AG09319 (cell line): ENCODE data around the gene CRIP3.

Source experiments
- DNase-seq: peaks from one replicate; pipeline ENCODE4 v3.0.0-alpha.2; 2010; ENCODE audit warnings: low read depth; ENCODE audit errors: extremely low read depth
- TF ChIP-seq, protein P1 (sequence below): IDR thresholded peaks from 2 replicates; pipeline ENCODE4 v1.5.1; 2011; ENCODE audit warnings: low read depth, mild to moderate bottlenecking, inconsistent platforms, low read length, moderate library complexity

Gene CRIP3

DNA sequence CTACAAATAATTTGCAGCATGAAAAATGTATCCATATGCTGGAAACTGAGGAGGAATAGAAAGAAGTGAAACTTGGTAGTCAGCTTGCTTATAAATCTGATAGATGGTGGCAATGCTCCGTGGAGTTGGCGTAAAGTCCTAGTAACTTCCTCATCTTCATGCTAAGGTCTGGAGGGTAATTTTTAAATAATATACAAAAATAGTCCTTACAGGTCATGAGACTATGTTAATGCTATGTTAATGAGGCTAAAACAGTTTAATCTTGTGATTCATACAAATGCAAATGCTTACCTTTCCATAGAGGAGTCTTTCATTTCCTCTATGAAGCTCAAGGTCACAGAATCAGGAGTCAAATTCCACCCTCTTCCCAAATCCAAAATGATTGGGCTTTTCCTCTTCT lies 9.4 kb upstream of the CRIP3 start:
- TF ChIP-seq, protein P1, sequence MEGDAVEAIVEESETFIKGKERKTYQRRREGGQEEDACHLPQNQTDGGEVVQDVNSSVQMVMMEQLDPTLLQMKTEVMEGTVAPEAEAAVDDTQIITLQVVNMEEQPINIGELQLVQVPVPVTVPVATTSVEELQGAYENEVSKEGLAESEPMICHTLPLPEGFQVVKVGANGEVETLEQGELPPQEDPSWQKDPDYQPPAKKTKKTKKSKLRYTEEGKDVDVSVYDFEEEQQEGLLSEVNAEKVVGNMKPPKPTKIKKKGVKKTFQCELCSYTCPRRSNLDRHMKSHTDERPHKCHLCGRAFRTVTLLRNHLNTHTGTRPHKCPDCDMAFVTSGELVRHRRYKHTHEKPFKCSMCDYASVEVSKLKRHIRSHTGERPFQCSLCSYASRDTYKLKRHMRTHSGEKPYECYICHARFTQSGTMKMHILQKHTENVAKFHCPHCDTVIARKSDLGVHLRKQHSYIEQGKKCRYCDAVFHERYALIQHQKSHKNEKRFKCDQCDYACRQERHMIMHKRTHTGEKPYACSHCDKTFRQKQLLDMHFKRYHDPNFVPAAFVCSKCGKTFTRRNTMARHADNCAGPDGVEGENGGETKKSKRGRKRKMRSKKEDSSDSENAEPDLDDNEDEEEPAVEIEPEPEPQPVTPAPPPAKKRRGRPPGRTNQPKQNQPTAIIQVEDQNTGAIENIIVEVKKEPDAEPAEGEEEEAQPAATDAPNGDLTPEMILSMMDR: no peak
- no peak for DNase-seq

DNA sequence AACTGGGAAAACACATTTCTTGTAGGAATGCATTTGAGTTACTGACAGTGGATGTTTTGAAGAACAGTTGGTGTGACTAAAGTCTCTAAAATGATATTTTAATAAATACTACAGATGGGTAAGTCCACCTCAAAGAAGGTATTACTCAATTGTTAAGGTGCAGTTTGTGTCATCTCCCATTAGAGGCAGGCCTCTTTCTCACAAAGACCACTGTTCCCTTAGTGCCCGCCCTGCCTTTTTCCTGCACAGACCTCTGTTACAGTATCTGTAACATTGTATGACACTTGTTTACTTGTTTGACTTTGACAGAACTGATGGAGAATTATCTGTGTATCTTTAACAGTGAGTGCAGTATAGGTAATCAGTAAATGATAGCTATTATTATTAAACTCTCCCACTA lies 5.2 kb upstream of the CRIP3 start:
- DNase-seq: no peak
- TF ChIP-seq, protein P1: no peak

DNA sequence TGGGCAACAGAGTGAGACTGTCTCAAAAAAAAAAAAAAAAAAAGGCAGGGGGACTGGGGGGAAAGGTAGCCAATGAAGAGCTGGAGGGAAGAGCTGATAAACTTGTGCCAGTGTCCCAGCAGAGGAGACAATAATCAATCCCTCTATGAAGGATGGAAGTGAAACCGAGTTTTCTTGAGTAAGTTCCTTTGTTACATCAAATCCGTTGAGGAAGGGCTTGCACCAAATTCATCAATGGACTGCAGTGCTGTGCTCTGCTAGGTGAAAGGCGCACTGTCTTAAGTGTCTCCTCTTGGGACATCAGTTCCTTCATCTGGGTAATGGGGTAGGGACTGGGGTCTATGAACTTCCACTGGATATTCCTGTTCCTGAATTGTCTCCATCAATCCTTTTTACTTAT lies 3.0 kb upstream of the CRIP3 start:
- TF ChIP-seq, protein P1: no peak
- DNase-seq: no peak

DNA sequence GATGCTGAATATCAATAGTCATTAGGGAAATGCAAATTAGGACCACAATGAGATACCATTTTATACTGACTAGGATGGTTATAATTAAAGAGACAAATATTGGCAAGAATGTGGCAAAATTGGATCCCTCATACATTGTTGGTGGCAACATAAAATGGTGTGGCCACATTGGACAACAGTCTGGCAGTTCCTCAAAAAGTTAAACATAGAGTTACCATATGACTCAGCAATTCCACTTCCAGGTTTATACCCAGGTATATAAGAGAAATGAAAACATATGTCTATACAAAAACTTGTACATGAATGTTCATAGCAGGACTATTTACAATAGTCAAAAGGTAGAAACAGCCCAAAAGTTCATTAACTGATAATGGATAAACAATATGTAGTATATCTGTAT lies 2.0 kb upstream of the CRIP3 start:
- TF ChIP-seq, protein P1: no peak
- no peak for DNase-seq

DNA sequence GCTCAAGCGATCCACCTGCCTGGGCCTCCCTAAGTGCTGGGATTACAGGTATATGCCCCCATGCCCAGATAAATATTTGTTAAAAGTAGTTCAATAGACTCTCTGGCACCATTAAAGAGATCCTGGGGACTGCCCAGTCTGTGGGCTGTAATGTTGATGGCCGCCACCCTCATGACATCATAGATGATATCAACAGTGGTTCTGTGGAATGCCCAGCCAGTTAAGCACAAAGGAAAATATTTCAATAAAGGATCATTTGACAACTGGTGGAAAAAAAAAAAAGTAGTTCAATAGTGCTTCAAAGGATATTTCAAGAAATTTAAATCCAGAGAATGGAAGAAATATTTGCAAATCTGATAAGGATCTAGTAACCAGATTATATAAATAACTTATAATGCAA lies 1.5 kb upstream of the CRIP3 start:
- TF ChIP-seq, protein P1: no peak
- DNase-seq: no peak

DNA sequence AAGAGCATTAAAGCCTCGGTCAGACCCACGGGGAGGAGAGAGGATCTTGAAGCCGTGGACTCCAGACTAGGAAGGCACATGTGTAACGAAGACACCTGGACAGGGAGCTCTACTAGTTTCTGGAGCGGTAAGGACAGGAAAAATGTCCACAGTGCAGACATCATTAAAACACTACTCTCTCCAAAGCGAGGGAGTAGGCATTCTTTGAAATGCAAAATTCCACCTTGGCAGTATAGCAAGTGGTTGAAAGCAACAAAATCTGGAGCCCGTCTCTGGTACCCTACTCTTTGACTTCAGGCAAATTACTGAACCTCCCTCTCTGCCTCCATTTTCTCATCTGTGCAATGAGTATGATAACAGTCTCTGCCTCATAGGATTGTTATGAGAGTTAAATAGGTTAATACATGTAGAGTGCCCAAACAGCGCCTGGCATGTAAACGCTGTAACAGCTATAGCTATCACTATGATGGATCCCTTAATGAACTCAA lies 408 bp upstream of the CRIP3 start:
- TF ChIP-seq, protein P1: no peak
- DNase-seq: no peak

DNA sequence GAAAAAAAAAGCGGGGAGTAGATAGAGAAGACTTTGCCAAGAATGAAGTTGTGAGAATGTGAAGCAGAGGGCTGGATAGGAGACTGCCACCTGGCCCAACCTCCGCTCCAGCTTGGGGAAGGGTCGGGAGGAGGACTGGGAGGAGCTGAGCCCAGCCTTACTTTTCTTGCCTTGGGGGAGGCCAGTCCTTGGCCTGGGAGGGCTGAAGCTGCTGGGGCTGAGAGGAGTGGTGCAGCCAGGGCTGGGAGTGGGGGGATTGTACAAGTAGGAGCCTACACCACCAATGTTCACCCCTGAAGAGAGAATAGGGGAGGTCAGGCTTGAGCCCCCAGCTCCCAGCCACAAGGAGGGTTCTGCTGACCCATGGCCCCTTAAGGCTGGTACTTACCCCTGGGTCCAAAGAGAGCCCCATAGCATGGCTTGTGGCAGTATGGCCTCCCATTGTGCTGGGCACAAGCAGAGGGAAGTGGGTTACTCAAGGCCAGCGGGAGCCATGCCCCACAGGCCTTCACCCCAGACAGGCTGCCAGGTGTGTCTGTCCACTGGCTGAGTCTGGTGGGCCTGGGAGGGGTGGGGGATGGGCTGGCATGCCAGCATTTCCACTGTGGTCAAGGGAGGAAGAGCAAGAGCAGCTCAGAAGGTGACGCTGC lies 1.1 kb downstream of the CRIP3 start:
- TF ChIP-seq, protein P1: no peak
- DNase-seq: no peak
